Activated naive CD8-positive, alpha-beta T cell treated with anti-CD3 and anti-CD28 coated beads, Interleukin-2, amount 50 U/mL, for 24 hours (primary cell): ENCODE results near the gene ZNF469.

Experiments
- ATAC-seq: fragments of 150-1000 bp; cut with Tn5 transposase; one replicate; pipeline ENCODE4 v1.10.0; 2021
- DNase-seq: peaks from one replicate; pipeline ENCODE4 v3.0.0; 2021
- H3K27ac Mint-ChIP-seq: one replicate; pipeline ENCODE4 v1.8.0; 2021; ENCODE audit warnings: mild to moderate bottlenecking, mixed read lengths
- H3K27me3 Mint-ChIP-seq: one replicate; pipeline ENCODE4 v1.8.0; 2021; ENCODE audit warnings: mixed read lengths
- H3K36me3 Mint-ChIP-seq: one replicate; pipeline ENCODE4 v1.8.0; 2021; ENCODE audit warnings: low read depth, mixed read lengths
- H3K4me1 Mint-ChIP-seq: one replicate; pipeline ENCODE4 v1.8.0; 2021; ENCODE audit warnings: mixed read lengths
- H3K4me3 Mint-ChIP-seq: one replicate; pipeline ENCODE4 v1.8.0; 2021; ENCODE audit warnings: mild to moderate bottlenecking, moderate library complexity, mixed read lengths
- H3K9me3 Mint-ChIP-seq: one replicate; pipeline ENCODE4 v1.8.0; 2021; ENCODE audit warnings: mixed read lengths

The ZNF469 gene

DNA sequence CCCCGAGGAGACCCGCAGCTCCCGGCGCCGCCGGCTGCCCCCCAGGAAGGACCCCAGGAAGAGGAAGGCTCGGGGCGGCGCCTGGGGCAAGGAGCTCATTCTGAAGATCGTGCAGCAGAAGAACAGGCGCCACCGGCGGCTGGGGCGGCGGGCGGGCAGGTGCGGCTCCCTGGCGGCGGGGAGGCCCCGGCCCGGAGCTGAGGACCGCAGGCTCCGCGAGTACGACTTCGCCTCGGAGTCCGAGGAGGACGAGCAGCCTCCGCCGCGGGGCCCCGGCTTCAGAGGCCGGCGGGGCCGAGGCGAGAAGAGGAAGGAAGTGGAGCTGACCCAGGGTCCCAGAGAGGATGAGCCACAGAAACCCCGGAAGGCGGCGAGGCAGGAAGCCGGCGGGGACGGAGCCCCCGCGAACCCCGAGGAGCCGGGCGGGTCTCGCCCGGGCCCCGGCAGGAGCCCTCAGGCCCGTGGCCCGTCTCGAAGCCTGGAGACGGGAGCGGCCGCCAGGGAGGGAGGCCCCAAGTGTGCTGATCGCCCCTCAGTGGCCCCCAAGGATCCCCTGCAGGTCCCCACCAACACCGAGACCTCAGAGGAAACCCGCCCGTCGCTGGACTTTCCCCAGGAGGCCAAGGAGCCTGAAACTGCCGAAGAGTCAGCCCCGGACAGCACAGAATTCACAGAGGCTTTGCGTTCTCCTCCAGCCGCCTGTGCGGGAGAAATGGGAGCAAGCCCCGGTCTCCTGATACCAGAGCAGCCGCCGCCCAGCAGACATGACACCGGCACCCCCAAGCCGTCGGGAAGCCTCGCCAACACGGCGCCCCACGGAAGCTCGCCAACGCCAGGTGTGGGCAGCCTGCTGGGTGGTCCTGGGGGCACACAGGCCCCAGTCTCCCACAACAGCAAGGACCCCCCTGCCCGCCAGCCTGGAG lies 48.0 kb downstream of the ZNF469 start:
- H3K4me1 Mint-ChIP-seq: peaks cover 10% of the 10 kb centered on the region
- H3K27me3 Mint-ChIP-seq: no peaks in the 10 kb centered on the region
- H3K4me3 Mint-ChIP-seq: peak overlapping the region; percentile 72
- H3K27ac Mint-ChIP-seq: no peak overlapping the region
- ATAC-seq (peak; percentile 37), DNase-seq (peak; percentile 50)
- no peaks in the 10 kb centered on the region for H3K9me3 Mint-ChIP-seq
- H3K36me3 Mint-ChIP-seq: no peaks in the 10 kb centered on the region

DNA sequence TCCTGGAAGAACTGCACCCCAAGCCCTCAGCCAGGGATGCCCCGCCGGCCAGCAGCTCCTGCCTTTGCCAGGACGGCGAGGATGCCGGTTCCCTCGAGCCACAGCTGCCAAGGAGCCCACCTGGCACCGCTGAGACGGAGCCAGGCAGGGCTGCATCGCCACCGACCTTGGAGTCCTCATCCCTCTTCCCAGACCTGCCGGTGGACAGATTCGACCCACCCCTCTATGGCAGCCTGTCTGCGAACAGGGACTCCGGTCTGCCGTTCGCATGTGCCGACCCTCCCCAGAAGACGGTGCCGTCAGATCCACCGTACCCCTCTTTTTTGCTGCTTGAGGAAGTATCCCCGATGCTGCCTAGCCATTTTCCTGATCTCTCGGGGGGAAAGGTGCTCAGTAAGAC lies 48.9 kb downstream of the ZNF469 start:
- no peaks in the 10 kb centered on the region for H3K27me3 Mint-ChIP-seq
- H3K4me1 Mint-ChIP-seq: peaks cover 10% of the 10 kb centered on the region
- H3K36me3 Mint-ChIP-seq: no peaks in the 10 kb centered on the region
- ATAC-seq (no peak), DNase-seq (no peak)
- H3K27ac Mint-ChIP-seq: no peak overlapping the region
- H3K4me3 Mint-ChIP-seq: peak overlapping the region; percentile 49
- no peaks in the 10 kb centered on the region for H3K9me3 Mint-ChIP-seq

DNA sequence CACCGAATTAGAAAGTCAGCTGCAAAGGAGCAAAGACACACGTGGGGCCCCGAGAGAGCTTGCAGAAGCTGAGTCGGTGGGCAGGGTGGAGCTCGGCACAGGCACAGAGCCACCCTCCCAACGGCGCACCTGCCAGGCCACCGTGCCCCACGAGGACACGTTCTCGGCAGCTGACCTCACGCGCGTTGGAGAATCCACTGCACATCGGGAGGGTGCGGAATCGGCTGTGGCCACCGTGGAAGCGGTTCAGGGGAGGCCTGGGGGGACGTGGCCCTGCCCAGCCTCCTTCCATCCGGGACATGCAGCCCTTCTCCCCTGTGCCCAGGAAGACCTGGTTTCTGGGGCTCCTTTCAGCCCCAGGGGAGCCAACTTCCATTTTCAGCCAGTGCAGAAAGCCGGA lies 49.4 kb downstream of the ZNF469 start:
- H3K4me3 Mint-ChIP-seq: peak overlapping the region; percentile 49
- DNase-seq (no peak), ATAC-seq (no peak)
- H3K27me3 Mint-ChIP-seq: no peaks in the 10 kb centered on the region
- peaks cover 10% of the 10 kb centered on the region for H3K4me1 Mint-ChIP-seq
- no peaks in the 10 kb centered on the region for H3K9me3 Mint-ChIP-seq
- H3K27ac Mint-ChIP-seq: no peak overlapping the region
- no peaks in the 10 kb centered on the region for H3K36me3 Mint-ChIP-seq
